Mononuclear cell (primary cell): ENCODE data around the gene NR6A1. TPM values are rescaled to one million over a fixed set of nuclear protein-coding genes. Genes with fewer than 3 reads are reported as not detected.

Experiments used
- H3K27me3 ChIP-seq: 2 replicates; pipeline ENCODE4 v1.6.0; 2011; ENCODE audit warnings: low read length, control low read depth; ENCODE audit not compliant: insufficient read depth
- H3K4me1 ChIP-seq: 2 replicates; pipeline ENCODE4 v1.5.1; 2011; ENCODE audit warnings: mild to moderate bottlenecking, low read length, control low read depth; ENCODE audit not compliant: insufficient read depth
- H3K4me3 ChIP-seq: 2 replicates; pipeline ENCODE4 v1.5.1; 2011; ENCODE audit warnings: mild to moderate bottlenecking, low read length, moderate library complexity
- H3K9me3 ChIP-seq: 2 replicates; pipeline ENCODE4 v1.5.1; 2011; ENCODE audit warnings: low read depth, mild to moderate bottlenecking, control low read depth, low read length
- total RNA-seq: library from RNA; depleted of rRNA; stranded (reverse); fragments of >200 nt; gene quantifications from one replicate; pipeline ENCODE4 v1.2.3, GENCODE V29; 2012

The NR6A1 gene
- total RNA-seq, 1 donor, result 0.42 TPM

GRCh38 chr9:124786881-124787573 lies 15.9 kb upstream of the NR6A1 start:
- no peaks in the 10 kb centered on the region for H3K9me3 ChIP-seq
- H3K4me3 ChIP-seq, result no peak overlapping the region
- peaks cover 18% of the 10 kb centered on the region for H3K4me1 ChIP-seq
- no peaks in the 10 kb centered on the region for H3K27me3 ChIP-seq

DNA sequence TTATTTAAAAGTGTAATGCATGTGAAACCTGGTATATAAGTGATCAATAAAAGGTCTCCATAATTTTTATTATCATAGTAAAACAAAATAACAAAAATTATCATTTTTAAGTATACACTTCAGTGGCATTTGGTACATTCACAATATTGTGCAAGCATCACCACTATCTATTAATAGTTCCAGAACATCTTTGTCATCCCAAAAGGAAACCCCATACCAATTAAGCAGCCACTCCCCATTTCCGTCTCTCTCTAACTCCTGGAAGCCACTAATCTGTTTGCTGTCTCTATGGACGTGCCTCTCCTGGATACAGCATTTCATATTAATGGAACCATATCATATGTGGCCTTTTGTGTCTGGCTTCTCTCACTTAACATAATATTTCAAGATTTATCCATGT lies 13.4 kb upstream of the NR6A1 start:
- H3K4me3 ChIP-seq, result no peak overlapping the region
- H3K9me3 ChIP-seq, result no peaks in the 10 kb centered on the region
- no peaks in the 10 kb centered on the region for H3K27me3 ChIP-seq
- H3K4me1 ChIP-seq, result peaks cover 18% of the 10 kb centered on the region

DNA sequence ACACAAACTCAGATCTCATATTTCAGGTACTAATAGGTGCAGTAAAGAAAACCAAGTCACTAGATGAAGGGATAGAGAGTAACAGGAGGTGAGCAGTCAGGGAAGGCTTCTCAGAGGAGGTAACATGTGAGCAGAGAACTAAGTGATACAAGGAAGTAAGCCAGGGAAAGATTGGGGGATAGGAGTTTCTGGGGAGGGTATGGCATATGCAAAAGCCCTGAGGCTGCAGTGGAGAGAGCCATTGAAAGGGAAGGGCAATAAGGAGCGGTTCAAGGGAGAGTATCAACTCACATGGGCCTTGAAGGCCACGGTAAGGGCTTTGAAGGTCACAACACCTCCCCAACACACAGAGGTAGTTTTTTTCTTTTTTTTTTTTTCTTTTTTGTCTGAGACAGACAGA lies 12.7 kb upstream of the NR6A1 start:
- Histone ChIP-seq H3K27me3 (no peaks in the 10 kb centered on the region), H3K4me1 (peaks cover 18% of the 10 kb centered on the region), H3K9me3 (no peaks in the 10 kb centered on the region), H3K4me3 (no peak overlapping the region)

DNA sequence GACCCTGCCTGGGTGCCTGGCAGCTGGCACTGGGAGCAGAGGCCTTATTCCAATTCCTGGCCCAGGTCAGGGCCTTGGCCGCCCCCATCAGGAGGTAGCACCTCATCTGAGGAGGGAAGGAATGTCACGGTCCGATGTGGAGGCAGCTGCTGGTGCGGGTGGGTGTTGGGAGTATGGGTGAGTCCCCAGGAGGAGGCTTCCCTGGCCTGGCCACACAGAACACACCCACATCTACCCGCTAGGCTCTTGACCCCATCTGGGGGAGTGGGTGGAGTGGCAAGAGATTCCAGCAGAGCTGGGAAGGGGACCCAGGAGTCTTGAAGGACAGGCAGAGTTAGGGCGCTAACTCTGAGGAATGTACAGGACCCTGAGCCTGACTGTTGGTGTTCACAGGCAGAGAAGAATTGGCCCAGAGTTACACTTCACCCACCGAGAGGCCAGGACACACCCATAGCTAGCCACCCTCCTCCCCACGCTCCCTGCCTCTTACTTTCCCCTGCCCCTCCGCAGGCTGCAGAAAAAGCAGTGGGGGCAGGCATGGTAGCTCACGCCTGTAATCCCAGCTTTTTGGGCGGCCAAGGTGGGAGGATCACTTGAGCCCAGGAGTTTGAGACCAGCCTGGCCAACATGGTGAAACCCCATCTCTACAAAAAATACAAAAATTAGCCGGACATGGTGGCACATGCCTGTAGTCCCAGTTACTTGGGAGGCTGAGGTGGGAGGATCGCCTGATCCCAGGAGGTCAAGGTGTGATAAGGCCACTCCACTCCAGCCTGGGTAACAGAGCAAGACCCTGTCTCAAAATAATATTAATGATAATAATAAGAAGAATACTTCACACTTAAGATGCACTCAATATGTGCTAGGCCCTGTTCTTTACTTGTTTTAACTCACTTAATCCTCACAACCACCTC lies 11.8 kb upstream of the NR6A1 start:
- no peak overlapping the region for H3K4me3 ChIP-seq
- peaks cover 18% of the 10 kb centered on the region for H3K4me1 ChIP-seq
- H3K9me3 ChIP-seq, result no peaks in the 10 kb centered on the region
- no peaks in the 10 kb centered on the region for H3K27me3 ChIP-seq

- Histone ChIP-seq H3K27me3 (peaks cover 4% of the 10 kb centered on the region), H3K4me3 (no peak overlapping the region), H3K4me1 (peaks cover 23% of the 10 kb centered on the region), H3K9me3 (no peaks in the 10 kb centered on the region)
These were observed 11.0 kb upstream of the NR6A1 start for GRCh38 chr9:124781967-124782660.

- Histone ChIP-seq H3K27me3 (peaks cover 14% of the 10 kb centered on the region), H3K9me3 (no peaks in the 10 kb centered on the region), H3K4me1 (peaks cover 36% of the 10 kb centered on the region), H3K4me3 (no peak overlapping the region)
These were observed 9.6 kb upstream of the NR6A1 start for GRCh38 chr9:124780757-124781151.

GRCh38 chr9:124780060-124780756 lies 9.1 kb upstream of the NR6A1 start:
- no peak overlapping the region for H3K4me3 ChIP-seq
- no peaks in the 10 kb centered on the region for H3K9me3 ChIP-seq
- H3K4me1 ChIP-seq, result peaks cover 41% of the 10 kb centered on the region
- H3K27me3 ChIP-seq, result peaks cover 20% of the 10 kb centered on the region

DNA sequence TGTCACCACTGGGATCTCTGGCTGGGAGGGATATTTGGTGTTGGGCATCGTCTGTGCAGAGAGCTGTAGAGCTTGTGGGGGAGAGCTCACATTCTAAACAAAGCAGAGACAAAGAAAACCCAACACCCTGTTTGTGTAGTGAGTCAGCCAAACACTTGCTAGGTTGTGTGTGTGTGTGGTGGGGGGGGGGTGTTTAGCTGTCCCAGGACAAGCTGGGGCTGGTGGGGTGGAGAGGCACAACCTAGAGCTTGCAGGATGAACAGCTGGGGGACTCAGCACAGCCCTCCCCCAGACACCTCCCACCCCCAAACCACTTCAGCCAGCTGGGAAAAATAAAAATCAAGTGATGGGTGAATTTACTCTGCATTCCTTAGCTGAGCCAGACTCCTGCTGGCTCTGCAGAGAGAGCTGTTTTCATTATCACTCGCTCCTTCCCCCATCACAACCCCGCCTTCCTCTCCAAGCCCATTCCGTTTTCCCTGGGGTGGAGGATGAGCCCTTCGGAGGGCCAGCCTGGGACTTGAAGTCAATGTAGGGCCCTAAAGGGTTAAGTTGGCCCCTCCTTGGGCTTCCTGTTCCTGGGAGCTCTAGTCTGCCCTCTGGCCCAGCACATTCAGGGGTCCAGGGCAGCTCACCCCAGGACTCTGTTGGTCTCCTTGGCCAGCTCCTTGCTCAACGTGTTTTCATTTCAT lies 8.4 kb upstream of the NR6A1 start:
- peaks cover 24% of the 10 kb centered on the region for H3K27me3 ChIP-seq
- peaks cover 40% of the 10 kb centered on the region for H3K4me1 ChIP-seq
- no peak overlapping the region for H3K4me3 ChIP-seq
- no peaks in the 10 kb centered on the region for H3K9me3 ChIP-seq

DNA sequence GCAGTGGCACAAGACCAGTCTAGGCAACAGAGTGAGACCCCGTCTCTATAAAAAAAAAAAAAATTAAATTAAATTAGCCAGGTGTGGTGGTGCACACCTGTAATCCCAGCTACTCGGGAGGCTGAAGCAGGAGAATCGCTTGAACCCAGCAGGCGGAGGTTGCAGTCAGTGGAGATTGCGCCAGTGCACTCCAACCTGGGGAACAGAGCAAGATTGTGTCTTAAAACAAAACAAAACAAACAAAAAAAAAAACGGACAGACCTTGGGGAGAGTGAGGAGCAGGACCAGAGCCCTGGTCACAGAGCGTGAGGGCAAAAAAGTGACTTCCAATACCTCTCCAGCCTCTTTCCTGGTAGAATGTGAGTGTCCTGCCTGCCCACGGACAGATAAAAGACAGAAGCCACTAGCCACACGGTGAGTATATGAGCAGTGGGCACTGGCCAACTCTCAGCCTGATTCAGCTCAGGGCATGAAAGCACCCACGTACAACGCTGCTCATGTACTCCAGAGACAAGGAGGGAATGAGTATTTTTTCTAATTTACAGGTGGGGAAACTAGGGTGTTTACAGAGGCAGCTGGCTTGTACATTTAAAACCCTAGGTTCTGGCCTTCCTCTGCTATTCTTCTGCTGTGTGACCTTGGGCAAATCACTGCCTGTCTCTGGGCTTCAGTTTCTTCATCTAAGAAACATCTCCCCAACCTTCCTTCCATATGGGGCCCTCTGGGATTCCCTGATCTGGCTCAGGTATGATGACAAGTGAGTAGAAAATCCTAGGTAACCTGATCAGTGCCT lies 7.7 kb upstream of the NR6A1 start:
- no peaks in the 10 kb centered on the region for H3K9me3 ChIP-seq
- H3K4me3 ChIP-seq, result no peak overlapping the region
- H3K27me3 ChIP-seq, result peaks cover 25% of the 10 kb centered on the region
- H3K4me1 ChIP-seq, result peaks cover 35% of the 10 kb centered on the region

DNA sequence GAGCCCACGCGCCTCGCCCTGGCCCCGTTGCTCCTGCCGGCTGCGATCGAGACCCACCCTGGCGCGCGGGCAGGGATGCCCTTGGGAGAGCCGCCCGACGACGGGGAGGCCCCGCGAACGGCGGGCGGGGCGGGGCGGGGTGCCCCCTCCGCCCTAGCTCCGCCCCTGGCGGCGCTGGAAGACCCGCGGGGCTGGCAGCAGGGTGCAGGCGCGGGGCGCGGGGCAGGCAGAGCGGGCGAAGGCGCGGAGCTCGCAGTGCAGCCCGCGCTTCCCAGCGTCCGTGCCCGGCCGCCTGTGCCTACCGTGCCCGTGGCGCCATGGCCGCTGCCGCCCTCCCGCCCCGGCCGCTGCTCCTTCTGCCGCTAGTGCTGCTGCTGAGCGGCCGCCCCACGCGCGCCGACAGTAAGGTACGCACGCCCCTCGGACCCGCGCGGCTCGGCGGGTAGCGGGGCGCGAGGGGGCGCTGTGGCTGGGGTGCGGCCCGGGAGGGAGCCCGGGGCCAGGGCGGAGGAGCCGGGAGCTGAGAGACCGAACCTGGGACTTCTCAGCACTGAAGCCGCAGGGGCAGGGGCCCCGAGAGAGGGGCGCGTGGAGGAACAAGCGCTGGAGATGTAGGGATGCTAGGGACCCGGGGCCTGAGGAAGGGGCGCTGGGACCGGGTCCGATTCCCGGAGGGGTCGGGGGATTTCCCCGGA lies 6.0 kb upstream of the NR6A1 start, which contains the start of gene OLFML2A:
Gene OLFML2A (plus strand): TSS at position 180 of the 695 bp plus-strand sequence. CDS start 138 bp downstream, at position 318.
- Histone ChIP-seq H3K27me3 (peaks cover 25% of the 10 kb centered on the region), H3K4me3 (peak within 1 kb of the TSS; percentile 18)

GRCh38 chr9:124776618-124776953 lies 5.5 kb upstream of the NR6A1 start:
- peaks cover 38% of the 10 kb centered on the region for H3K4me1 ChIP-seq
- H3K27me3 ChIP-seq, result peaks cover 25% of the 10 kb centered on the region
- H3K4me3 ChIP-seq, result peak overlapping the region; percentile 18
- no peaks in the 10 kb centered on the region for H3K9me3 ChIP-seq

More for the DNA sequence above, 6.0 kb upstream of the NR6A1 start, which contains the start of gene OLFML2A:
- Histone ChIP-seq H3K9me3 (no peaks in the 10 kb centered on the region), H3K4me1 (peaks cover 34% of the 10 kb centered on the region)

- H3K4me3 ChIP-seq, result no peak overlapping the region
- H3K4me1 ChIP-seq, result peaks cover 49% of the 10 kb centered on the region
- H3K27me3 ChIP-seq, result peaks cover 27% of the 10 kb centered on the region
- H3K9me3 ChIP-seq, result no peaks in the 10 kb centered on the region
These were observed 3.2 kb upstream of the NR6A1 start for GRCh38 chr9:124774129-124774978.
